Mammary epithelial cell (primary cell): ENCODE measurements around the gene ST6GALNAC3.

Source experiments
- EZH2 ChIP-seq: IDR thresholded peaks from 2 replicates; pipeline ENCODE4 v1.6.1; 2012; ENCODE audit warnings: low read length, inconsistent platforms, borderline replicate concordance
- TF ChIP-seq, protein P1 (sequence below), 2 donors: IDR thresholded peaks in 1 of 2; conservative IDR thresholded peaks in 1 of 2; 2 replicates each; pipeline ENCODE4 v1.5.1; 2011 to 2012; ENCODE audit warnings: inconsistent platforms in 2 of 2, low read length in 2 of 2, mild to moderate bottlenecking in 2 of 2, control low read depth in 1 of 2, low read depth in 1 of 2; ENCODE audit not compliant: insufficient read depth in 1 of 2; ENCODE audit errors: extremely low read depth in 1 of 2

DNA sequence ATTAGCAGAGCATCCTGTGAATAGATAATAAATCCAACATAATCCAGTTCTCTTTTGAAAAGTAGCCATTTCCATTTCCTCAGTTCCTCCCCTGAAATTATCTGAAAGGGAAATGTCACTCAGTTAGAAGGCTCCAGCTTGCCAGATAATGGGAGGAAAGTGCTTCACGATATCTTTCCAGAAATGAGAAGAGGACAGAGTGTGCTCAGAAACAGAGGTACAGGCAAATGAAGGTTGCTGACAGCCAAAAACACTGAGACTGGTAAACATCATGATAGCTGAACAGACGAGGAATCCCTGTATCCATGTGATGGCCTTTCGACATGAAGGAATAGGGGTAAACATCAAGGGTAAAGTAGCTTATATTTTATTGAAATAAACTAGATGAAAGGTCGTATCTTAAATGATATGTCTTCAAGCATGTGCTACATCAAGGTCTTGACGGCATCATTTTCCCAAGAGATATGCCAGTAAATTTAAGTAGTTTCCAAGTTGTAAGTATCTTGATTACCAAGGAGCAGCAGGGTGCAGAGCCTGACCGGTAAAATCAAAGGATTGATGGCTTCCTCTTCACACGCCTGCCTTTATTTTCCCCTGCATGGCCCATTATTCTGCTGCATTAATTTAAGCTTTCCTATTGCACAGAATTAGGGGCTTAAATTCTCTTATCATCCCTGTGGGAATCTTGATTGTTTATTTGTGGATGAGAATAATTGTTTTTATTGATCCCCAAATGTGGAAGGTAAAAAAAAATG is 548.4 kb downstream of the ST6GALNAC3 start:
- TF ChIP-seq, protein P1, sequence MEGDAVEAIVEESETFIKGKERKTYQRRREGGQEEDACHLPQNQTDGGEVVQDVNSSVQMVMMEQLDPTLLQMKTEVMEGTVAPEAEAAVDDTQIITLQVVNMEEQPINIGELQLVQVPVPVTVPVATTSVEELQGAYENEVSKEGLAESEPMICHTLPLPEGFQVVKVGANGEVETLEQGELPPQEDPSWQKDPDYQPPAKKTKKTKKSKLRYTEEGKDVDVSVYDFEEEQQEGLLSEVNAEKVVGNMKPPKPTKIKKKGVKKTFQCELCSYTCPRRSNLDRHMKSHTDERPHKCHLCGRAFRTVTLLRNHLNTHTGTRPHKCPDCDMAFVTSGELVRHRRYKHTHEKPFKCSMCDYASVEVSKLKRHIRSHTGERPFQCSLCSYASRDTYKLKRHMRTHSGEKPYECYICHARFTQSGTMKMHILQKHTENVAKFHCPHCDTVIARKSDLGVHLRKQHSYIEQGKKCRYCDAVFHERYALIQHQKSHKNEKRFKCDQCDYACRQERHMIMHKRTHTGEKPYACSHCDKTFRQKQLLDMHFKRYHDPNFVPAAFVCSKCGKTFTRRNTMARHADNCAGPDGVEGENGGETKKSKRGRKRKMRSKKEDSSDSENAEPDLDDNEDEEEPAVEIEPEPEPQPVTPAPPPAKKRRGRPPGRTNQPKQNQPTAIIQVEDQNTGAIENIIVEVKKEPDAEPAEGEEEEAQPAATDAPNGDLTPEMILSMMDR (conservative IDR thresholded peaks at IDR 0.05 in 1 of 2, IDR thresholded peaks at IDR 0.05 in 1 of 2; ENCODE audit: extremely low read depth in 1 of 2, insufficient read depth in 1 of 2, low read depth in 1 of 2, low read length in 2 of 2), result no peak
- TF ChIP-seq EZH2, result no peak
